GM19455 (cell line): ENCODE results near the gene CA5A.
"Not testable (repeated sequence)": the region's sequence is repeated elsewhere in the genome, so short reads cannot be mapped to it uniquely, and the experiment has no call there.

Experiments used
- ATAC-seq: cut with Tn5 transposase; IDR thresholded peaks from one replicate; pipeline ENCODE4 v1.9.1; 2021; ENCODE audit not compliant: unreplicated experiment

The CA5A gene

DNA sequence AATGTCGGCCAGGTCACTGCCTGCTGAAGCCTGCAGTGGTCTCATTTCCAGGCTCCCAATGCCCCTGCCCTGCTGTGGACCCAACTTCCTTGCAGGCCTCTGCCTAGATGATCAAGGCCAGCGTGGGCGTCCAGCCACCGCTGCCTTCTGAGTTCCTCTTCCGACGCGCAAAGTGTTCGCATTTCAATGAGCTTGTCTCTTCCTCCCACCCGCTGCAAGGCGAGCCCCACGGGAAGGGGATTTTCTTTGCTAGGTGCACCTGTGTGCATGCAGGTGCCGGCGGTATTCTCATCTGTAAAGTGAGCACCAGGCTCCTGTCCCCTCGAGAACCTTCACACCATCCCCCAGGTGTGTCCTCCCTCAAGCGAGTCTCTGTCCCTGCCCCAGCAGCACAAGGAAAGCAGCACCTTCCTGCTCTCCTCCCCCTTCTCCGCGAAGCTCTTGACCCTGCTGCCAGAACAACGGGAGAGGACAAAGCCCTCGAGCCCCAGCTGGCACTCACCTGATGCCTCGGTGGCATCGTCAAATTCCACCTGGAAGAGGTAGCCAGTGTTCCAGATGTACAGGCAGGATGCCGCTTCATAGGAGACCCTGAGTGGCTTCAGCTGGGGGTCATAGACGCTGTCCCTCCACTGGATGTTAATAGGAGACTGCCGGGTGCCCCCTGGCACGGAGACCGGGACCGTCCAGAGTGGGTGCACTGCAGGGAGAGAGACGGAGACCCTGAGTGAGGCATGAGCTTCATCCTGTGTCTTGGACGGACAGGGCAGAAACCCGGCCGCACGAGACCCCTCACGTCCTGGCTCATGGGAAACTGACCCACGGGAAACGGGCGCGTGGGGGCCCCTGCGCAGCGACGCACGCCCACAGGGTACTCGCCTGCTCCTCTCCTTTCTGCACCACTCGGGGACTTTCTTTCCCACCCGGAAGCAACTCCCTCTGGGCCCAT lies 9.8 kb downstream of the CA5A start:
- no peak for ATAC-seq

GRCh38 chr16:87924811-87925670 lies 11.3 kb downstream of the CA5A start:
- no peak for ATAC-seq

DNA sequence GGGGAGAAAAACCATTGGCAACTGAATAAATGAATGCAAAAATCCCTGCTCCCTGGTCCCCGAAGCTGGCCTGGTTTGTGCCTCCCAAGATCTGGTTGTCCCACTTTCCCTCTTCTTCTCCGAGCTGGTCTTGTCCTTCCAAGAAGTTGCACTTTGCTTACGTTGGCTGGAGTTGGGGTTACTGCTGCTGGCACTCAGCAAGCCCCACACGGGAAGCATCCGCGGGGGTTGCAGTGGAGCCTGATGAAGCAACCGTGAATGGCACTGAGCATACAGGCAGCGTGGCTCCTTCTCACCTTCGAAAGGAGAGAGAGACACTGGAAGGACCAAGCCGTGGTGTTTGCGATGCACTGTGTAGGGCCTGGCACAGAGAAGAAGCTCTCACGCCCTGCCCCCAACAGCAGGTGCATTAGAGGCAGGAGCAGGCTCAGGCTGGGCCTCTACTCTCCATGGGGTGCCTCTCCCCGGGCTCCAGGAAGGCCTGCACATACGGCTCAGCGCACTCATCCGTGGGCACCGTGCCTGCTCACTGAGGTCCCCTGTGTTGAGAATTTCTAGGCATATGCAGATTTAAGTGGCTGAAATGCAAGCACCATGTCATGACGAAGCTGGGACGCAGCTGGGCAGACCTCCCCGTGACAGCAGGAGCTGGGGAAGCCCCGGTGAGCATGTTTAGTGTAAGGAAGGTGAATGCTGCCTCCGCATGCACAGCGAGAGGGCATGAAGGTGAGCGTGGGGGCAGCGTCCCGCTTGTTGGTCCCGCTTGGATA lies 12.1 kb downstream of the CA5A start:
- no peak for ATAC-seq

GRCh38 chr16:87922250-87922871 lies 14.0 kb downstream of the CA5A start:
- no peak for ATAC-seq

GRCh38 chr16:87921236-87921773 lies 15.0 kb downstream of the CA5A start:
- ATAC-seq: no peak

- no peak for ATAC-seq
Measured at GRCh38 chr16:87919681-87919994, 16.7 kb downstream of the CA5A start.

GRCh38 chr16:87918866-87919680 lies 17.3 kb downstream of the CA5A start:
- ATAC-seq: no peak

GRCh38 chr16:87918338-87918737 lies 18.0 kb downstream of the CA5A start:
- no peak for ATAC-seq

GRCh38 chr16:87917503-87917902 lies 18.8 kb downstream of the CA5A start:
- no peak for ATAC-seq

DNA sequence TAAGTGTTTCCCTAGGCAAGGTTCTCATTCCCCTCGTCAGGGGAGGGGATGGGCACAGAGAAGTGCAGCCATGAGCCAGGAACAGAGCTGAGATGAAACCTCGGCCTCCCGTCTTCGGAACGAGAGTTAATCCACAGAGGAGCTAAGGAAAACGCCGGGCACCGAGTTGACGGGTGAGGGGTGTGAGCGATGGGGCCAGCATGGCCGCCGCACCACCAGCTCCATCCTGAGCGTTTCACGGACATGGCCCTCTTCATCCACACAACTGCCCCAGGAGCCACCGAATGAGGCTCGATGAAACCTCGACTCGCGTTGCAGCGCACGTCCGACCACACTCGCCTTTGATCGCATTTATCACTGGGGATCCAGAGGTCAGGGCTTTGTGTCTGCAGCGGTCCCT lies 21.5 kb downstream of the CA5A start:
- ATAC-seq: no peak

GRCh38 chr16:87914021-87914725 lies 22.2 kb downstream of the CA5A start:
- not testable (repeated sequence) for ATAC-seq

GRCh38 chr16:87912691-87913090 lies 23.6 kb downstream of the CA5A start:
- ATAC-seq: not testable (repeated sequence)

GRCh38 chr16:87911106-87911763 lies 25.1 kb downstream of the CA5A start:
- not testable (repeated sequence) for ATAC-seq

DNA sequence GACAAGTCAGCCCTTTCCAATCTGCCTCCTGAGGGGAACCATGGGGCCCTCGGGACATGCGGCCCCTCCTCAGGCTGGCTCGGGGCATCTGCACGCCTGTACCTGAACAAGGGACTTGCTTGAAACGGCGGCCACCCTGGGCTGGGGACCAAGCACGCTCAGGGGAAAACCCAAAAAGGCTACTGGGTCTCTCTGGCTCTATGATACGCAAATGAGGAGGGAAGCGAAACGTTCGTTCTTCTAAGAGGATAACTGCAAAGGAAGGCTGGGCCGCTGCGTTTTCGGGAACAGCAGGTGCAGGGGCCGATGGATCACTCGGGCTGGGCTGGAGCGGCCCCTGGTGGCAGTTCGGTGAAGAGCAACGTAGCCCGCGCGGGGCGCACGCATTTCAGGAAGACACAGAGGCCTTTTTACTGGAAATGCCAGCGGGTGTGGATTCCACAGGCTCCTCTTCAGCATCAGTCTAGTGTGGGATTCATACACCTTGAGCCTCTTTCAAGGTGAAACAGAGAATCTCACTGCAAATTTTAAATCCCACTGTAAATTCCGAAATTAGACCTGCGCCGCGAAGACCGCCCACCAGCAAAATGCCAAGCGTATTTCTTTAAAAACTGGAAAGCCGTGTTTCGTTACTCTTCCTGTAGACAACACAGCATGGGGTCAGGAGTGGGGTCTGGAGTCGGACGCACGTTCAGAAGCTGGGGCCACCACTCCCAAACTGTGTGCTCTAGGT lies 27.0 kb downstream of the CA5A start:
- peak; percentile 72 for ATAC-seq

DNA sequence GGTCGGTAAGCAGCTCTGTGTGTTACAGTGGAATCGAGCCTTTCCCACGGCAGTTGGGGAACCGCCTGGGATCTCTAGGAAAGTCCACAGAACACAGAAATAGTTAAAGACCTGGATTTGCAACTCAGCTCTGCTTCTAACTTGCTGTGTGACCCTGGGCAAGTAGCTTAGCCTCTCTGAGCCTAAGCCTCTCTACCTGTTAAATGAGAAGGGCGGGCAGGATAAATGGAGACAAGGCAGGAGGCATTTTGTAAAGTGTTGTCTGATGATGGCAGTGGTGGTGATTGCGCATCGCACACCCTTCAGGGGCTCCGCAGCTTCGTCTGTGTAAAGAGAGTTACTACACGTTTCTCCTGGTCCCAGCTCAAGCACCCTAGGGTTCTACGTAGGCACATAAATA lies 28.2 kb downstream of the CA5A start:
- ATAC-seq: not testable (repeated sequence)

GRCh38 chr16:87905521-87905920 lies 30.8 kb downstream of the CA5A start:
- ATAC-seq: not testable (repeated sequence)

GRCh38 chr16:87904963-87905362 lies 31.4 kb downstream of the CA5A start:
- not testable (repeated sequence) for ATAC-seq

DNA sequence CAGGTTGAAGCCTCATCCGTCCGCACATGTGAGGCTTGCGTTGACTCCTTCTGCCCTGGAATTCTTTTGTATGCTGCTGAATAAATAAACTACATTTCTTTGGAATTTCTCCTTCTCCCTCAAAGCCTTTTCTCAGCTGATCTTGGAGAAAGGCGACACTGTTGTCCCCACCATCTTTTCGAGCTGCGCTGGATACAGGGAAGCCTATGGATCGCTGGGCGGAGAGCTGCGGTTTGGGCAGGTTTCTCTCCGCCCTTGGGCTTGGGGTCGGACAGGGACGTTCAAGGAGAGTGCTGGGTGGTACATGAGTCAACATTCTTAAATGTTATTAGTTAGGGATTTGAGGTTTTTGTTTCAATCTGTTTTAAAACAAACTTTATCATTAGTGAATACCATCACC lies 35.8 kb downstream of the CA5A start:
- ATAC-seq: not testable (repeated sequence)
